Activated naive CD4-positive, alpha-beta T cell treated with anti-CD3 and anti-CD28 coated beads, Interleukin-2, amount 50 U/mL, for 16 hours (primary cell): ENCODE data around the gene EXOSC5.
A peak's percentile ranks its signal among the peaks of the same experiment; 100 is the strongest.
"Not testable (repeated sequence)": the region's sequence is repeated elsewhere in the genome, so short reads cannot be mapped to it uniquely, and the experiment has no call there.

Experiments used
- DNase-seq: peaks from one replicate; pipeline ENCODE4 v3.0.0-alpha.2; 2020

The EXOSC5 gene

DNA sequence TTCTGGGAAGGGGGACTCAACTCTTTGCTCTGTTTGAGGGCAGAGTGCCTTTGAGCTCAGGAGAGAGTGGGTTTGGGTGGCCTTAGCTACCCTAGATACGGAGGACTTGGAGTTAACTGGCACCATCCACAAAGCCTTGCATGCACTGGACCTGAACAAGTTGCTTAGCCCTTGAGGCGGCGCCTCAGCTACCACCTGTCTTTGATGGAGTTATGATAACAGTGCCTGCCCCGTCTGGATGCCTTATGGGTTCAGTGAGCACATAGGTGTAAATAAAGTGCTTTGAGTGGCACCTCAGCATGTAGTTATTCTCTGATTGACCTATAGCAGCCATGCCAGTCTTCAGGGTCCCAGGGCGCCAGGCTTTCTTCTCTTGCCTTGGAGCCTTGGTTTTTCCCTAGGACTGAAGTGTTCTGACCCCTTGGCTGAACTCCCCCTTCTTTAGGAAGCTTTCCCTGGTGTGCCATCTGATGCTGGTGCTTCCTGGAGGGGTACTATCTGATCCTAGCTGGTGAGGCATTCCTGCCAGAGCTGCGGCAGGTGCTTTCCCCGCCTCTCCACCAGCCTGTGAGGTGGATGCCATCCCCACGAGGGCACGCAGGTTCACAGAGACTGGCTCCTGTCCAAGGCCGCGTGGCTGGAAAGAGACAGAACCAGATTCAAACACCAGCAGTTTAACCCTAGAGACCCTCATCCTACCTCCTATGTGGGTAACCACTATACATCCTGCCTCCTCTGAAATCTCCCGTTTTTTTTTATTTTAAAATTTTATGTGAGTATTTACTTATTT lies 6.2 kb upstream of the EXOSC5 start:
- no peak for DNase-seq

- DNase-seq: no peak
Measured at GRCh38 chr19:41402010-41402409, 4.9 kb upstream of the EXOSC5 start.

GRCh38 chr19:41401483-41401882 lies 4.3 kb upstream of the EXOSC5 start:
- no peak for DNase-seq

GRCh38 chr19:41399525-41399924 lies 2.4 kb upstream of the EXOSC5 start:
- DNase-seq: no peak

DNA sequence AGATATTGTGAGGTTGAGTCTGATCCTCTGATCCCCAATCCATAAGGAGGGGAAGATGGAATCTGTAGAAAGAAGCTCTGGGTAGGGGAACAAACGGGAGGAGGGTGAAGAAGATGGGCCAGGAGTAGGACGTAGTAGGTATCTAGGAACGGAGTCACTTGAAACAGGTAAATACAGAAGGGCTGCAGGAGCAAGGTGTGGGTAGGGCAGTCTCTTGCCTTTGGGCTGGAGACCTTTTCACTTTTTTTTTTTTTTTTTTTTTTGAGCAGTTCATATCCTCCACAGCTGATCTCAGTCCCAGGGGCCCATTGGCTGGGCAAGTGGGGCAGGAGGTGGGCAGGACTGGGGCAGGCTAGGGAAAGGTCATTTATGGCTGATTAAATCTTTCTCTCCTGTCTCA lies 1.9 kb upstream of the EXOSC5 start:
- no peak for DNase-seq

GRCh38 chr19:41398598-41398997 lies 1.4 kb upstream of the EXOSC5 start:
- DNase-seq: no peak

DNA sequence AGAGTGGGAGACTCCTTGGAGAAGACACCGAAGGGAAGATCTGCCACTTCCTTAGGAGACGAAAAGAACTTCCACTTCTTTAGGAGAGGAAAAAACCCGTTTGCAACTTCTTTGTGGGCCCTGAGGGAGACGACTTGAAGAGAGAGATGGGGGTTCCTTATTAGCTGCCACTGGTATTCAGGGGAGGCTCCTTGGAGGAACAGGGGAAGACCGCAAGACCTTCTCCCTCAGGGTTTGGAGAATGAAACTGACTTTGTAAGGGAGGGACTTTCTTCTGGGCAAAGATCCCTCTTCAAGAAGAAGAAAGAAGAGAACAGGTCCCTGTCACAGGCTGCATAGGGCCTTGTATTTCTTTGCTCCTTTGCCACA lies 875 bp upstream of the EXOSC5 start:
- no peak for DNase-seq

- no peak for DNase-seq
Measured at GRCh38 chr19:41395355-41395754, 1.8 kb downstream of the EXOSC5 start.

DNA sequence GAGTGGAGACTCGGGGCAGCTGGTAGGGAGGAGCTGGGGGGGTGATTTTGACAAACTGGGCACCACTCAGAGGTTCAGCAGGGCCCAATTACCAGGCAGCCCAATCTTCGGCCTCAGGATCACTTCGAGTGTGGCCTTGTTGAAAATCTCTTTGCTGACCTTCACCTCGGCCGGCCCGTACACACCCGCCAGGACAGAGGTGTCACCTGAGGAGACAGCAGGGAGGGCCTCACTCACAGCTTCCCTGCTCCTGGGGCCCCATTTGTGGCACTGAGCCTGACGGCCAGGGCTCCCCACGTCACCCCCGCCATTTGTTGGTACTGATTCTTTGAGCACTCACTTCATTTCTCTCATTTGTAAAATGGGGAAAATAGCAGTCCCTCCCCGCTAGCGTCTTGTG lies 4.4 kb downstream of the EXOSC5 start:
- DNase-seq: no peak

- no peak for DNase-seq
Measured at GRCh38 chr19:41391618-41392017, 5.5 kb downstream of the EXOSC5 start.

GRCh38 chr19:41386442-41386841 lies 10.7 kb downstream of the EXOSC5 start:
- DNase-seq: no peak

GRCh38 chr19:41384351-41384750 lies 12.8 kb downstream of the EXOSC5 start:
- DNase-seq: no peak

DNA sequence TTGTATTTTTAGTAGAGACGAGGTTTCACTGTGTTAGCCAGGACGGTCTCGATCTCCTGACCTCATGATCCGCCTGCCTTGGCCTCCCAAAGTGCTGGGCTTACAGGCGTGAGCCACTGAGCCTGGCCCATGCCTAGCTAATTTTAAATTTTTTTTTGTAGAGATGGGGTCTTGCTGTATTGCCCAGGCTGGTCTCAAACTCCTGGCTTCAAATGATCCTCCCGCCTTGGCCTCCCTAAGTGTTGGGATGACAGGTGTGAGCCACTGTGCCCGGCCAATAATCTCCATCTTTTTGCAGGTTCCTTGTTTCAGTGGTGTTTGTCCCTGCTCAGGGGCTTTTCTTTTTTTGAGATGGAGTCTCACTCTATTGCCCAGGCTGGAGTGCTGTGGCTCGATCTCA lies 15.6 kb downstream of the EXOSC5 start:
- DNase-seq: not testable (repeated sequence)

- no peak for DNase-seq
Measured at GRCh38 chr19:41377977-41378709, 19.0 kb downstream of the EXOSC5 start.

- DNase-seq: peak; percentile 40
Measured at GRCh38 chr19:41376998-41377365, 20.2 kb downstream of the EXOSC5 start.

GRCh38 chr19:41376241-41376997 lies 20.7 kb downstream of the EXOSC5 start, which contains the start of gene TMEM91:
Gene TMEM91, plus strand, starts transcription at chr19:41376533. Its CDS starts 1,777 bp downstream, at chr19:41378310.
- DNase-seq: peak; percentile 18

DNA sequence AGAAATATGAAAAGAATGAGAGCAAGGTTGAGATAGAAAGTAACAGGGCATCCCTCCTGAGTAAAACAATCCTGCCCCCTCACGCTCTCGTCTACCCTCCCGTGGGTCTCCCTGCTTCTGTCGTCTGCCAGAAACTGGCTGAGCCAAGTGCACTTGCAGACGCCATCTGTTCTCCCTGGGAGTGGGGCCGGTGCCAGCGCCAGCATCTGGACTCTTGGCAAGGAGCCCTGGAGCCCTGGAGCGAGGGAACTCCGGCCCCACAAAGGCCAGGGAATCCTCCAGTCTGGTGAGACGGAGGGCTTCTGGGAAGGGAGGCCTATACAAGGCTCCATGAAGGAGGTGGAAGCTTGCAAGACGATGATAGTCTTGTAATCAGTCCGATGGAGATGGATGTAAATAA lies 23.2 kb downstream of the EXOSC5 start:
- no peak for DNase-seq

DNA sequence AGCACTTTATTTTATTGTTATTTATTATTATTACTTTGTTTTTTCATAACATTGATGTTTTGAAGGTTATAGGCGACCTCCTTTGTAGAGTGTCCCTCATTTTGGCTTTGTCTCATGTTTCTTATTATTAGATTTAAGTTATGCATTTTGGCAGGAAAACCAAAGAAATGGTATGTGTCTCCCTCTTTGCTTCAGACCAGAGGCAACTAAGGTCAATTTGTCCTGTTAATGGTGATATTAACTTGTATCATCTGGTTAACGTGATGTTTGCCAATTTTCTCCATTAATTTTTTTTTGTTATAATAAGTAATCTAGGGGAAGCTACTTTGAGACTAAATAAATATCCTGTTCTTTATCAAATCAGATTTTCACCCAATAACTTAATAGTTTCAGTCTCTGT lies 24.7 kb downstream of the EXOSC5 start:
- DNase-seq: no peak

- no peak for DNase-seq
Measured at GRCh38 chr19:41371541-41371940, 25.6 kb downstream of the EXOSC5 start.

GRCh38 chr19:41371119-41371518 lies 26.0 kb downstream of the EXOSC5 start:
- DNase-seq: not testable (repeated sequence)

GRCh38 chr19:41369769-41370168 lies 27.4 kb downstream of the EXOSC5 start:
- DNase-seq: no peak

- no peak for DNase-seq
Measured at GRCh38 chr19:41367848-41368301, 29.3 kb downstream of the EXOSC5 start.

- no peak for DNase-seq
Measured at GRCh38 chr19:41366089-41366488, 31.1 kb downstream of the EXOSC5 start.
